Subcutaneous abdominal adipose tissue (tissue), 5 donors: ENCODE measurements around the gene PERM1.
"Not testable (repeated sequence)": the region's sequence is repeated elsewhere in the genome, so short reads cannot be mapped to it uniquely, and the experiment has no call there.

Experiments
- H3K27ac ChIP-seq: one replicate; pipeline ENCODE4 v1.7.0; 2013; ENCODE audit warnings: low read depth, mild to moderate bottlenecking, inconsistent platforms, low read length, moderate library complexity
- H3K27me3 ChIP-seq, 5 donors: one replicate each; pipeline ENCODE4 v1.7.0; 2013; ENCODE audit warnings: low read length in 5 of 5, inconsistent platforms in 1 of 5; ENCODE audit not compliant: control insufficient read depth in 5 of 5, insufficient read depth in 4 of 5
- H3K36me3 ChIP-seq, 5 donors: one replicate each; pipeline ENCODE4 v1.7.0; 2013; ENCODE audit warnings: low read length in 5 of 5; ENCODE audit not compliant: control insufficient read depth in 5 of 5, insufficient read depth in 5 of 5
- H3K4me1 ChIP-seq, 5 donors: one replicate each; pipeline ENCODE4 v1.7.0; 2013; ENCODE audit warnings: low read length in 5 of 5, mild to moderate bottlenecking in 3 of 5, moderate library complexity in 1 of 5; ENCODE audit not compliant: control insufficient read depth in 5 of 5, insufficient read depth in 5 of 5
- H3K4me3 ChIP-seq, 5 donors: one replicate each; pipeline ENCODE4 v1.7.0; 2013; ENCODE audit warnings: low read length in 5 of 5, low read depth in 1 of 5
- H3K9ac ChIP-seq, 5 donors: one replicate each; pipeline ENCODE4 v1.7.0; 2013; ENCODE audit warnings: low read length in 5 of 5, mild to moderate bottlenecking in 4 of 5, moderate library complexity in 3 of 5
- H3K9me3 ChIP-seq, 5 donors: one replicate each; pipeline ENCODE4 v1.7.0; 2013; ENCODE audit warnings: low read length in 5 of 5; ENCODE audit not compliant: control insufficient read depth in 5 of 5
- donor health status: healthy.
- donor health status: healthy.
- donor health status: healthy.
- donor health status: healthy.
- donor health status: healthy.

PERM1 gene

DNA sequence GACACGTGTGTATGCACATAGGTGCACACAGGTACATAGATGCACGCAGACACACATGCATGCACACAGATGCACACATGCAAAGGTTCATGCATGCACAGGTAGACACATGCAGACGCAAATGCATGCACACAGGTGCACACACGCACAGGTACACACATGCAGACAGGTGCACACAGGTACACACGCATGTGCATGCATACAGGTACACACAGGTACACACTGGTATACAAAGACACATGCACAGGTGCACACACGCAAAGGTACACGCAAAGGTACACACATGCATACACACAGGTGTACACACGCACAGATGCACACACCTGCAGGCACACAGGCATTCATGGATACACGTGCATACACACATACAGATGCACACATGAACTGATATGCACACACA, 31.6 kb downstream of the PERM1 start:
- H3K9me3 ChIP-seq = no peaks in the 10 kb centered on the region
- no peak overlapping the region for H3K27ac ChIP-seq
- peaks cover 0 to 100% (median 98%) of the 10 kb centered on the region in 5 donors for H3K36me3 ChIP-seq
- H3K4me1 ChIP-seq = no peaks in the 10 kb centered on the region
- no peak overlapping the region for H3K4me3 ChIP-seq
- no peak overlapping the region for H3K9ac ChIP-seq
- no peaks in the 10 kb centered on the region for H3K27me3 ChIP-seq

DNA sequence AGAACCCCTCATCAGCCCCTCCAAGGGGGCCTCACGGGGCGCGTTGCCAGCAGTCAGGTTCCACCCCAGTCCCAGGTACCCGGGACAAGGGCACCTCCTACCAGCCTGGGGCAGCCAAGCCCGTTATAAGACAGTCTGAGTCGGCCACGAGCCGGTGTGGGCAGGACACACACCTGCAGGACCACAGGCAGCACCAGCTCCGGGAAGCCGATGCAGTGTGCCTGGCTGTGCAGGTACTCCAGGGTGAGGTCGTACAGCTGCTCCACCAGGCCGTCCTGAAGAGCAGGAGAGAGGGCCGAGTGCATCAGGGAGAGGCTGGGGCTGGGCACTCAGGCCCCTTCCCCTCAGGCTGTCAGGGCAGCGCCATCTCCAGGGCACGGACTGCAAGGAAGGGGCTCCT, 33.9 kb downstream of the PERM1 start:
- H3K27ac ChIP-seq = no peak overlapping the region
- H3K36me3 ChIP-seq = peaks cover 0 to 84% (median 81%) of the 10 kb centered on the region in 5 donors
- no peaks in the 10 kb centered on the region for H3K9me3 ChIP-seq
- H3K4me1 ChIP-seq = peaks cover 0 to 2% (median 0%) of the 10 kb centered on the region in 5 donors
- H3K4me3 ChIP-seq = no peak overlapping the region
- H3K27me3 ChIP-seq = peaks cover 2 to 6% (median 4%) of the 10 kb centered on the region in 5 donors
- H3K9ac ChIP-seq = no peak overlapping the region

DNA sequence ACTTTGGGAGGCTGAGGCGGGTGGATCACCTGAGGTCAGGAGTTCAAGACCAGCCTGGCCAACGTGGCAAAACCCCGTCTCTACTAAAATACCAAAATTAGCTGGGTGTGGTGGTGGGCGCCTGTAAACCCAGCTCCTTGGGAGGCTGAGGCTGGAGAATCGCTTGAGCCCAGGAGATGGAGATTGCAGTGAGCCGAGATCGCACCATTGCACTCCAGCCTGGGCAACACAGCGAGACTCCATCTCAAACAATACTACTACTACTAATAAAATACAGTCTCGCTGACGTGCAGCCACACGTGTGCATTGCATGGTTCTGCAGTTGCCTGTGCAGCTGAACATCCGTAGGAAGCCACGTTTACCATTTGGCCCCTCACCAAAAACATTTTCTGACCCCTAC, 35.1 kb downstream of the PERM1 start:
- H3K27ac ChIP-seq, H3K4me1 ChIP-seq, H3K4me3 ChIP-seq, H3K9me3 ChIP-seq, H3K9ac ChIP-seq: not testable (repeated sequence)
- peaks cover 0 to 72% (median 70%) of the 10 kb centered on the region in 5 donors for H3K36me3 ChIP-seq
- H3K27me3 ChIP-seq = peaks cover 5 to 11% (median 8%) of the 10 kb centered on the region in 5 donors

DNA sequence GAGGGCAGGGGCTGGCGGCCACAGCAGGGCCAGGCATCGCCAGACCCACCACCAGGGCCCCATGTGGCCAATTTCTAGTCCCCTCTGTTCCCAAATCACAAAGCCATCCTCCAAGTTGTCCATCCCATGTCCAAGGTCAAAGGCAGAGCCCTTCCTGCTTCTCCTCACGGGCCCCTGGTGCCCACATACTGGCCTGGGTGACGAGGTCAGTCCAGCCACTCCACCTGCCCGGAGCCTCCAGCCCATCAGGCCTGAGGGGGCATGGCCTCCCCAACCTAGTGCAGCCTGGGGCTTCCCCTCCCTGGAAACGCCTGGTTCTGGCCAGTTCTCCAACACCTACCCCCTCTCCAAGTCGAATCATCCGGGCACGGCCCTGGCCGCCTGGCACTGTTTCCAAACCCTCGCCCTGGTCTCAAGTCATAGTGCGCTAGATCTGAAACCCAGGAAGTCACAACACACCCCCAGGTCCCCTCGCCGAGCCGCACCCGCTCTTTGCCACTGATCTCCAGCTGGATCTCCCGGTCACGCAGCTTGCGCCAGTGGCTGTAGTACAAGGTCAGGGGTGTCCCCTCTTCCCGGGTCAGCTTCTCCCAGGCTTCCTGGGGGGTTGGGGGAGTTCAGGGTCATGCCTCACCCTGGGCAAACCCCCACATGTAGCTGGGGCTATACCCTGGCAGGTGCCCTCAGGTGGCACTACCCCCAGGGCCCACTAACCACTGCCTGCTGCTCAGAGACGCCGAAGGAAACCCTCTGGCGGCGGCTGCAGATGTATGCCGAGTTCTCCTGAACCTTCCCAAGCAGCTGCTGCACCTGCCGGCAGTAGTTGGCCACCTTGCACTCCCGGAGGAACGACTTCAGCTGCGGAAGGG, 36.0 kb downstream of the PERM1 start:
- Histone ChIP-seq H3K9me3 (no peaks in the 10 kb centered on the region), H3K4me3 (no peak overlapping the region), H3K27ac (no peak overlapping the region), H3K9ac (no peak overlapping the region), H3K27me3 (peaks cover 11 to 17% (median 14%) of the 10 kb centered on the region in 5 donors), H3K4me1 (peaks cover 0 to 15% (median 10%) of the 10 kb centered on the region in 5 donors), H3K36me3 (peaks cover 0 to 63% (median 61%) of the 10 kb centered on the region in 5 donors)

DNA sequence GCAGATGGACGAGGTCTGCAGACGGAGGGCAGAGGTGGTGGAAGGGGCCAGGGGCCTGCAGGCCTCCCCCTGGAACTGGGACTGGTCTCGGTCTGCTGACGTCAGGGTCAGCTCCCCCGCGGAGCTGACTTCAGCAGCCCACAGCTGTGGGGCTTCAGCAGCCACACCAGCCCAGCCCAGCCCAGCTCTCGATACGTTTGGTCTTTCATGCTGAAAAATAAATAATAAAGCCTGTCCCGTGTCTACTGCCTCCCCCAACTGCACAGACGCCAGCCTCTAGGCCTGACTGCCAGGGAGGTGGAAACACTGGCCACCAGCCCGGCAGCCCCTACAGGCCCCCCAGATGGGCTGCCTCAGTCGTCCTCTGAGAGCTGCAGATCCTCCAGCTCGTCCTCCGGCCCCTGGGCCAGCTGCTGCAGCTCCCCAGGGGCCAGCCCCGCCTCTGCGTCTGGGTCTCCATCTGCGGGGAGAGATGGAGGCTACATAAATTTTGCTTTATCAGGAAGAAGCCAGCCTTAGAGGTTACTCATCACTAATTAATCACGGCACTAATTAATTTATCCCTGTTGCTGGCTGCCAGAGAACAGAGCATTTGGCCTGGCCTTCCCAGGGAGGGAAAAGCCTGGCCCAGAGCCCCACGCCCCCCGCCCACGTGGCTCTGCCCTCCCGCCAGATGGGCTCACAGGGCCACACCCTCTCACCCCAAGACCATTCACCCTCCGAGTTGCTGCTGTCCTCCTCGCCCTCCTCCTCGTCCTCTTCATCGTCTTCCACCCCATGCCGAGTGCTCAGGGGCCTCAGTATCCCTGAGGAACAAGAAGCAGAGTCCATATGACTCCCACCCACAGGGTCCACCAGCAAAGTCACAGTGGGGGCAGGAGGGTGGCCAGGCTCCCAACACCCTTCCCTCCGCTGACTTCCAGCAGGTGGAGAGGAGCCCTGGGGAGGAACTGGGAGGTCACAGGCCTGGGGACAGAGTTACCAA, 37.3 kb downstream of the PERM1 start:
- Histone ChIP-seq H3K4me3 (no peak overlapping the region), H3K9me3 (no peaks in the 10 kb centered on the region), H3K27ac (no peak overlapping the region), H3K27me3 (peaks cover 20 to 25% (median 24%) of the 10 kb centered on the region in 5 donors), H3K9ac (no peak overlapping the region), H3K4me1 (peaks cover 0 to 26% (median 21%) of the 10 kb centered on the region in 5 donors), H3K36me3 (peaks cover 0 to 50% (median 48%) of the 10 kb centered on the region in 5 donors)

DNA sequence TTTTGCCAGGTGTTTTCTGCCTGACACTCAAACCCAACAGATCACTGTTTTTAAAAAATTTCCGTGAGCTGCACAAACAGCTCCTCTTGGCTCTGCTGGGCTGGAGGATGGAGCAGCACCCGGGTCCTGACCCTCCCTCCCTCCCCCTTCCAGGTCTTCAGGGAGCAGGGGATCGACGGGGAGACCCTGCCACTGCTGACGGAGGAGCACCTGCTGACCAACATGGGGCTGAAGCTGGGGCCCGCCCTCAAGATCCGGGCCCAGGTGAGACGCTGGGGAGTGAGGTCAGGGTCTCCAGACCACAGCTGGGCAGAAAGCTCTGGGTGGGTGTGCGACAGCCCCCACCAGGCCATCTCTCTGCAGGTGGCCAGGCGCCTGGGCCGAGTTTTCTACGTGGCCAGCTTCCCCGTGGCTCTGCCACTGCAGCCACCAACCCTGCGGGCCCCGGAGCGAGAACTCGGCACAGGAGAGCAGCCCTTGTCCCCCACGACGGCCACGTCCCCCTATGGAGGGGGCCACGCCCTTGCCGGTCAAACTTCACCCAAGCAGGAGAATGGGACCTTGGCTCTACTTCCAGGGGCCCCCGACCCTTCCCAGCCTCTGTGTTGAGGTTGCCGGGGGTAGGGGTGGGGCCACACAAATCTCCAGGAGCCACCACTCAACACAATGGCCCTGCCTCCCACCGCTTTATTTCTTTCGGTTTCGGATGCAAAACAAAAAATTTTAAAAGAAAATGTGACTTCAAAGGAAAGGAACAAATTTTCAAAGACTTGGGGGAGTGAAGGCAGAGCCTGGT, 38.1 kb downstream of the PERM1 start:
- peaks cover 29 to 34% (median 33%) of the 10 kb centered on the region in 5 donors for H3K27me3 ChIP-seq
- H3K27ac ChIP-seq = no peak overlapping the region
- H3K9me3 ChIP-seq = no peaks in the 10 kb centered on the region
- H3K4me1 ChIP-seq = peaks cover 0 to 28% (median 22%) of the 10 kb centered on the region in 5 donors
- peaks cover 0 to 42% (median 39%) of the 10 kb centered on the region in 5 donors for H3K36me3 ChIP-seq
- no peak overlapping the region for H3K9ac ChIP-seq
- no peak overlapping the region for H3K4me3 ChIP-seq

DNA sequence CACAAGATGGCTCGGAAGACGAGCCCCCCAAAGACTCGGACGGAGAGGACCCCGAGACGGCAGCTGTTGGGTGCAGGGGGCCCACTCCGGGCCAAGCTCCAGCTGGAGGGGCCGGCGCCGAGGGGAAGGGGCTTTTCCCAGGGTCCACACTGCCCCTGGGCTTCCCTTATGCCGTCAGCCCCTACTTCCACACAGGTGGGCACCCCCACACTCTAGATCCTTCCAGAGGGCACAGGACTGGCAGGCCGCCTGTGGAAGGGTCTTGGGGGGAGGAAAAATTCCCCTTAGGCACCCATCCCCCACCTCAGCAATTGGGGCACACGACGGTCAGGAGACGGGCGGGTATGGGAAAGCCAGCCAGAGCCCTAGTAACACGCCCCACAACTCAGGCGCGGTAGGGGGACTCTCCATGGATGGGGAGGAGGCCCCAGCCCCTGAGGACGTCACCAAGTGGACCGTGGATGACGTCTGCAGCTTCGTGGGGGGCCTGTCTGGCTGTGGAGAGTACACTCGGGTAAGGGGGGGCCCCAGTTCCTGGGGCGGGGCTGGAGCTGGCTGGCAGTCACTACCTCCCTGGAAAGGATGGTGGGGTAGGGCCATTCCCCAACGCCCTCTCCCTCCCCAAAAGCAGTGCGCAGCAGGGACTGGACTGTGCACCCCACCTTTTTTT, 38.9 kb downstream of the PERM1 start:
- peaks cover 0 to 34% (median 32%) of the 10 kb centered on the region in 5 donors for H3K36me3 ChIP-seq
- no peaks in the 10 kb centered on the region for H3K9me3 ChIP-seq
- H3K27ac ChIP-seq = no peak overlapping the region
- H3K4me1 ChIP-seq = peaks cover 0 to 28% (median 22%) of the 10 kb centered on the region in 5 donors
- no peak overlapping the region for H3K9ac ChIP-seq
- peaks cover 37 to 41% (median 40%) of the 10 kb centered on the region in 5 donors for H3K27me3 ChIP-seq
- no peak overlapping the region for H3K4me3 ChIP-seq

DNA sequence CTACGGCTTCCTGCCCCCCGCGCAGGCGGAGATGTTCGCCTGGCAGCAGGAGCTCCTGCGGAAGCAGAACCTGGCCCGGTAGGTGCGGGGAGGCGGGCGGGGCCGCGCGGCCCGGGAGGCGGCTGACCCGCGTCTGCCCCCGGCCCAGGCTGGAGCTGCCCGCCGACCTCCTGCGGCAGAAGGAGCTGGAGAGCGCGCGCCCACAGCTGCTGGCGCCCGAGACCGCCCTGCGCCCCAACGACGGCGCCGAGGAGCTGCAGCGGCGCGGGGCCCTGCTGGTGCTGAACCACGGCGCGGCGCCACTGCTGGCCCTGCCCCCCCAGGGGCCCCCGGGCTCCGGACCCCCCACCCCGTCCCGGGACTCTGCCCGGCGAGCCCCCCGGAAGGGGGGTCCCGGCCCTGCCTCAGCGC, 39.5 kb downstream of the PERM1 start:
- Histone ChIP-seq H3K9ac (no peak overlapping the region), H3K27ac (no peak overlapping the region), H3K4me3 (no peak overlapping the region)

More for the DNA sequence above, 39.5 kb downstream of the PERM1 start:
- Histone ChIP-seq H3K27me3 (peaks cover 41 to 46% (median 44%) of the 10 kb centered on the region in 5 donors), H3K9me3 (no peaks in the 10 kb centered on the region), H3K36me3 (peaks cover 0 to 28% (median 26%) of the 10 kb centered on the region in 5 donors), H3K4me1 (peaks cover 0 to 28% (median 22%) of the 10 kb centered on the region in 5 donors)
